Left ventricle myocardium inferior (tissue), 1 donor: ENCODE measurements around the gene SYK. TPM values are rescaled to one million over a fixed set of nuclear protein-coding genes. Genes with fewer than 3 reads are reported as not detected.

Source experiments
- DNase-seq: peaks from one replicate; pipeline ENCODE4 v3.0.0-alpha.2; 2020
- H3K27ac ChIP-seq: fragments of 200-600 bp; replicated peaks from 2 replicates; pipeline ENCODE4 v1.8.0; 2021
- H3K27me3 ChIP-seq: fragments of 200-600 bp; 2 replicates; pipeline ENCODE4 v1.8.0; 2021; ENCODE audit warnings: low read depth
- H3K36me3 ChIP-seq: fragments of 200-600 bp; 2 replicates; pipeline ENCODE4 v1.8.0; 2021
- H3K4me1 ChIP-seq: fragments of 200-600 bp; 2 replicates; pipeline ENCODE4 v1.8.0; 2021
- H3K4me3 ChIP-seq: fragments of 200-600 bp; 2 replicates; pipeline ENCODE4 v1.8.0; 2021; ENCODE audit warnings: mild to moderate bottlenecking, moderate library complexity
- H3K9me3 ChIP-seq: fragments of 200-600 bp; replicated peaks from 2 replicates; pipeline ENCODE4 v1.8.0; 2021
- CTCF ChIP-seq: fragments of 200-600 bp; IDR thresholded peaks from 2 replicates; pipeline ENCODE4 v1.8.0; 2021; ENCODE audit warnings: antibody characterized with exemption, mild to moderate bottlenecking, borderline replicate concordance
- intact Hi-C: fragments of 100-400 bp; cut with micrococcal nuclease; formaldehyde crosslinking; loops from one replicate; pipeline ENCODE4 v1.11.0; 2022
- total RNA-seq: library from RNA; stranded (reverse); fragmentation: NEBNext Ultra II Directional; extraction: Animal tissue kit (Norgen Biotek cat#: 25700); gene quantifications from one replicate; pipeline ENCODE4 v1.2.1, GENCODE V29; 2021
- donor health status: DM: no; HTN: yes; CAD: no; lungs with severe emphysema.

The SYK gene
- total RNA-seq, 1 donor from 2014 or later, result 5.4 TPM

GRCh38 chr9:90840696-90841095, 39.1 kb downstream of the SYK start:
- intact Hi-C loops, result no loop called here
- Histone ChIP-seq H3K27me3 (no peaks in the 10 kb centered on the region), H3K4me1 (no peaks in the 10 kb centered on the region), H3K4me3 (no peak overlapping the region), H3K36me3 (no peaks in the 10 kb centered on the region), H3K9me3 (no peaks in the 10 kb centered on the region), H3K27ac (no peak overlapping the region)
- TF ChIP-seq CTCF, result no peak
- DNase-seq, result no peak

- no peaks in the 10 kb centered on the region for H3K27me3 ChIP-seq
Measured at GRCh38 chr9:90841213-90841612, 39.6 kb downstream of the SYK start.

GRCh38 chr9:90841615-90842014, 40.0 kb downstream of the SYK start:
- intact Hi-C loops, result no loop called here
- Histone ChIP-seq H3K4me3 (no peak overlapping the region), H3K36me3 (no peaks in the 10 kb centered on the region), H3K4me1 (no peaks in the 10 kb centered on the region), H3K27ac (no peak overlapping the region), H3K9me3 (no peaks in the 10 kb centered on the region), H3K27me3 (no peaks in the 10 kb centered on the region)
- TF ChIP-seq CTCF, result no peak
- no peak for DNase-seq

More at GRCh38 chr9:90841213-90841612, 39.6 kb downstream of the SYK start:
- H3K4me1 ChIP-seq, result no peaks in the 10 kb centered on the region
- no peaks in the 10 kb centered on the region for H3K9me3 ChIP-seq
- no peak for TF ChIP-seq CTCF
- intact Hi-C loops, result no loop called here
- H3K4me3 ChIP-seq, result no peak overlapping the region
- no peaks in the 10 kb centered on the region for H3K36me3 ChIP-seq
- H3K27ac ChIP-seq, result no peak overlapping the region
- no peak for DNase-seq

- intact Hi-C loops, result no loop called here
- DNase-seq, result no peak
Measured at GRCh38 chr9:90842176-90842777, 40.7 kb downstream of the SYK start.

GRCh38 chr9:90842996-90843395, 41.4 kb downstream of the SYK start:
- no peak for DNase-seq
- no peaks in the 10 kb centered on the region for H3K9me3 ChIP-seq
- no peak overlapping the region for H3K4me3 ChIP-seq
- intact Hi-C loops, result no loop called here
- H3K27me3 ChIP-seq, result no peaks in the 10 kb centered on the region
- H3K36me3 ChIP-seq, result no peaks in the 10 kb centered on the region
- TF ChIP-seq CTCF, result no peak
- H3K4me1 ChIP-seq, result peaks cover 4% of the 10 kb centered on the region
- no peak overlapping the region for H3K27ac ChIP-seq

More at GRCh38 chr9:90842176-90842777, 40.7 kb downstream of the SYK start:
- Histone ChIP-seq H3K4me1 (peaks cover 4% of the 10 kb centered on the region), H3K9me3 (no peaks in the 10 kb centered on the region), H3K36me3 (no peaks in the 10 kb centered on the region), H3K4me3 (no peak overlapping the region), H3K27ac (no peak overlapping the region), H3K27me3 (no peaks in the 10 kb centered on the region)
- TF ChIP-seq CTCF, result no peak
